ENCODE data around the gene E2F1.
A peak's percentile ranks its signal among the peaks of the same experiment; 100 is the strongest.
"Not testable (repeated sequence)": the region's sequence is repeated elsewhere in the genome, so short reads cannot be mapped to it uniquely, and the experiment has no call there.

E2F1 gene

GRCh38 chr20:33710681-33711445 is 24.7 kb upstream of the E2F1 start:
- no peak for DNase-seq (ENCODE audit: low spot score)

- no peak for DNase-seq (ENCODE audit: low spot score)
Observed at GRCh38 chr20:33709905-33710541, 23.8 kb upstream of the E2F1 start.

GRCh38 chr20:33709398-33709797 is 23.2 kb upstream of the E2F1 start:
- DNase-seq (ENCODE audit: low spot score) = no peak

GRCh38 chr20:33707668-33708067 is 21.5 kb upstream of the E2F1 start:
- DNase-seq (ENCODE audit: low spot score) = no peak

GRCh38 chr20:33704197-33704924 is 18.2 kb upstream of the E2F1 start:
- no peak for DNase-seq (ENCODE audit: low spot score)

GRCh38 chr20:33703498-33704137 is 17.4 kb upstream of the E2F1 start:
- no peak for DNase-seq (ENCODE audit: low spot score)

- DNase-seq (ENCODE audit: low spot score) = no peak
Observed at GRCh38 chr20:33702861-33703260, 16.7 kb upstream of the E2F1 start.

- no peak for DNase-seq (ENCODE audit: low spot score)
Observed at GRCh38 chr20:33701629-33702450, 15.7 kb upstream of the E2F1 start.

- DNase-seq (ENCODE audit: low spot score) = not testable (repeated sequence)
Observed at GRCh38 chr20:33700696-33701441, 14.7 kb upstream of the E2F1 start.

GRCh38 chr20:33698966-33699365 is 12.8 kb upstream of the E2F1 start:
- not testable (repeated sequence) for DNase-seq (ENCODE audit: low spot score)

GRCh38 chr20:33697129-33697528 is 10.9 kb upstream of the E2F1 start:
- DNase-seq (ENCODE audit: low spot score) = no peak

- no peak for DNase-seq (ENCODE audit: low spot score)
Observed at GRCh38 chr20:33696448-33696847, 10.3 kb upstream of the E2F1 start.

- no peak for DNase-seq (ENCODE audit: low spot score)
Observed at GRCh38 chr20:33694639-33695012, 8.4 kb upstream of the E2F1 start.

GRCh38 chr20:33693741-33694638 is 7.8 kb upstream of the E2F1 start:
- DNase-seq (ENCODE audit: low spot score) = no peak

GRCh38 chr20:33693289-33693688 is 7.1 kb upstream of the E2F1 start:
- no peak for DNase-seq (ENCODE audit: low spot score)

GRCh38 chr20:33689973-33690372 is 3.8 kb upstream of the E2F1 start:
- peak; percentile 69 for DNase-seq (ENCODE audit: low spot score)

GRCh38 chr20:33689493-33689892 is 3.3 kb upstream of the E2F1 start:
- no peak for DNase-seq (ENCODE audit: low spot score)

GRCh38 chr20:33688938-33689424 is 2.8 kb upstream of the E2F1 start:
- DNase-seq (ENCODE audit: low spot score) = no peak

GRCh38 chr20:33687993-33688937 is 2.1 kb upstream of the E2F1 start:
- DNase-seq (ENCODE audit: low spot score) = no peak

All from CD4-positive, alpha-beta T cell treated with Interleukin-6 at 100 ng/mL for 8 hours (primary cell).